Loucy (cell line): ENCODE results near the gene RNF224.

Experiments
- EZH2phosphoT487 ChIP-seq: fragments of 200-600 bp; IDR thresholded peaks from 2 replicates; pipeline ENCODE4 v1.6.1; 2018; ENCODE audit warnings: antibody characterized with exemption, mild to moderate bottlenecking, moderate library complexity, borderline replicate concordance
- TF ChIP-seq, protein P1 (sequence below): fragments of 200-600 bp; sonication (generic); conservative IDR thresholded peaks from 2 replicates; pipeline ENCODE4 v1.5.1; 2014; ENCODE audit warnings: mild to moderate bottlenecking, antibody characterized with exemption, low read length

DNA sequence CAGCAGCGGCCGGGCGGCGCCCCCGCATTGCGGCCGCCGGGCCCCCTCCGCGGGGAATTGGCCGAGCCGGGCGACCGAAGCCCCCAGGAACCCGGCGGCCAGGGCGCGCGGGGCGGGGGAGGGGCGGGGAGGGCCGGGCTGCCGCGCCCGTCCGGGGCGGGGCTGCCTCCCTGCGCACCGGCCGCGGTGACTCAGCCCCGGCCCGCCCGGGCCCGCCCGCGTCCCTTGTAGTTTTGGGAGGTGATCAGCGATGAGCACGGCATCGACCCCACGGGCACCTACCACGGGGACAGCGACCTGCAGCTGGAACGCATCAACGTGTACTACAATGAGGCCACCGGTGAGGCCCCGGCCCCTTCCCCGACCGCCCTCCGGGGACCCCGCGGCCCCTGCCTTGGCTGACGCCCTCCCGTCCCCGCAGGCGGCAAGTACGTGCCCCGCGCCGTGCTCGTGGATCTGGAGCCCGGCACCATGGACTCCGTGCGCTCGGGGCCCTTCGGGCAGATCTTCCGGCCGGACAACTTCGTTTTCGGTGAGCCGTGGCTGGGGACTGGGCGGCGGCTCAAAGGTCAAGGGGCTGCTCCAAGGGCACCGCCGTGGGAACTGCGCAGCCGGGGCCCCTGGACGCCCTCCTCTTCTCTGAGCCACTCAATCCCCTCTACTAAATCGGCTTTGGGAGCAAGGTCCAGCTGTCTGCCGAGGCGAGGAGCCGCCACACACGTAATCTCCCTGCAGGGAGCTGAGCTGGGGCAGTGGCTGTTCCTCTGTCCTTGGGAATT is 14.4 kb downstream of the RNF224 start:
- TF ChIP-seq, protein P1, sequence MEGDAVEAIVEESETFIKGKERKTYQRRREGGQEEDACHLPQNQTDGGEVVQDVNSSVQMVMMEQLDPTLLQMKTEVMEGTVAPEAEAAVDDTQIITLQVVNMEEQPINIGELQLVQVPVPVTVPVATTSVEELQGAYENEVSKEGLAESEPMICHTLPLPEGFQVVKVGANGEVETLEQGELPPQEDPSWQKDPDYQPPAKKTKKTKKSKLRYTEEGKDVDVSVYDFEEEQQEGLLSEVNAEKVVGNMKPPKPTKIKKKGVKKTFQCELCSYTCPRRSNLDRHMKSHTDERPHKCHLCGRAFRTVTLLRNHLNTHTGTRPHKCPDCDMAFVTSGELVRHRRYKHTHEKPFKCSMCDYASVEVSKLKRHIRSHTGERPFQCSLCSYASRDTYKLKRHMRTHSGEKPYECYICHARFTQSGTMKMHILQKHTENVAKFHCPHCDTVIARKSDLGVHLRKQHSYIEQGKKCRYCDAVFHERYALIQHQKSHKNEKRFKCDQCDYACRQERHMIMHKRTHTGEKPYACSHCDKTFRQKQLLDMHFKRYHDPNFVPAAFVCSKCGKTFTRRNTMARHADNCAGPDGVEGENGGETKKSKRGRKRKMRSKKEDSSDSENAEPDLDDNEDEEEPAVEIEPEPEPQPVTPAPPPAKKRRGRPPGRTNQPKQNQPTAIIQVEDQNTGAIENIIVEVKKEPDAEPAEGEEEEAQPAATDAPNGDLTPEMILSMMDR: no peak
- no peak for TF ChIP-seq EZH2phosphoT487
